ENCODE results near the gene AOPEP.

AOPEP gene

GRCh38 chr9:95030344-95030743 is 303.8 kb downstream of the AOPEP start:
- H3K27ac ChIP-seq = no peak overlapping the region
- TF ChIP-seq CTCF (conservative IDR thresholded peaks at IDR 0.05) = no peak

GRCh38 chr9:95030920-95031642 is 304.6 kb downstream of the AOPEP start:
- 0 out of 2 replicates have a peak overlapping the region, but pooled peaks have one; percentile 11 for H3K27ac ChIP-seq

GRCh38 chr9:95031711-95032461 is 305.4 kb downstream of the AOPEP start:
- 0 out of 2 replicates have a peak overlapping the region, but pooled peaks have one; percentile 11 for H3K27ac ChIP-seq
- no peak for TF ChIP-seq CTCF (conservative IDR thresholded peaks at IDR 0.05)

More at GRCh38 chr9:95030920-95031642, 304.6 kb downstream of the AOPEP start:
- no peak for TF ChIP-seq CTCF (conservative IDR thresholded peaks at IDR 0.05)

GRCh38 chr9:95032580-95033341 is 306.3 kb downstream of the AOPEP start:
- TF ChIP-seq CTCF (conservative IDR thresholded peaks at IDR 0.05) = no peak

GRCh38 chr9:95035846-95036245 is 309.3 kb downstream of the AOPEP start:
- no peak overlapping the region for H3K27ac ChIP-seq
- no peak for TF ChIP-seq CTCF (conservative IDR thresholded peaks at IDR 0.05)

More at GRCh38 chr9:95032580-95033341, 306.3 kb downstream of the AOPEP start:
- H3K27ac ChIP-seq = no peak overlapping the region

- H3K27ac ChIP-seq = no peak overlapping the region
- TF ChIP-seq CTCF (conservative IDR thresholded peaks at IDR 0.05) = no peak
Observed at GRCh38 chr9:95036676-95037075, 310.2 kb downstream of the AOPEP start.
